ENCODE results near the gene NFATC1. TPM values are rescaled to one million over a fixed set of nuclear protein-coding genes. Genes with fewer than 3 reads are reported as not detected.
A peak's percentile ranks its signal among the peaks of the same experiment; 100 is the strongest.

The NFATC1 gene
- total RNA-seq, 4 donors from 2014 or later: 0.79 to 4.8 (median 2.6) TPM

DNA sequence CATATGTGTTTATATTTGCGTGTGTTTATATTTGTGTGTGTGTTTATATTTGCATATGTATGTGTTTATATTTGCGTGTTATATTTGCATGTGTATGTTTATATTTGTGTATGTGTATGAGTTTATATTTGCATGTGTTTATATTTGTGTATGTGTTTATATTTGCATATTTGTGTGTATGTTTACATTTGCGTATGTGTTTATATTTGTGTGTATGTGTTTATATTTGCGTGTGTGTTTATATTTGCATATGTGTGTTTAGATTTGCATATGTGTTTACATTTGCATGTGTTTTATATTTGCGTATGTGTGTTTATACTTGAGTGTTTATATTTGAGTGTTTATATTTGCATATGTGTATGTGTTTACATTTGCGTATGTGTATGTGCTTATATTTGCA lies 168.2 kb downstream of the NFATC1 start:
- TF ChIP-seq, protein P1, sequence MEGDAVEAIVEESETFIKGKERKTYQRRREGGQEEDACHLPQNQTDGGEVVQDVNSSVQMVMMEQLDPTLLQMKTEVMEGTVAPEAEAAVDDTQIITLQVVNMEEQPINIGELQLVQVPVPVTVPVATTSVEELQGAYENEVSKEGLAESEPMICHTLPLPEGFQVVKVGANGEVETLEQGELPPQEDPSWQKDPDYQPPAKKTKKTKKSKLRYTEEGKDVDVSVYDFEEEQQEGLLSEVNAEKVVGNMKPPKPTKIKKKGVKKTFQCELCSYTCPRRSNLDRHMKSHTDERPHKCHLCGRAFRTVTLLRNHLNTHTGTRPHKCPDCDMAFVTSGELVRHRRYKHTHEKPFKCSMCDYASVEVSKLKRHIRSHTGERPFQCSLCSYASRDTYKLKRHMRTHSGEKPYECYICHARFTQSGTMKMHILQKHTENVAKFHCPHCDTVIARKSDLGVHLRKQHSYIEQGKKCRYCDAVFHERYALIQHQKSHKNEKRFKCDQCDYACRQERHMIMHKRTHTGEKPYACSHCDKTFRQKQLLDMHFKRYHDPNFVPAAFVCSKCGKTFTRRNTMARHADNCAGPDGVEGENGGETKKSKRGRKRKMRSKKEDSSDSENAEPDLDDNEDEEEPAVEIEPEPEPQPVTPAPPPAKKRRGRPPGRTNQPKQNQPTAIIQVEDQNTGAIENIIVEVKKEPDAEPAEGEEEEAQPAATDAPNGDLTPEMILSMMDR (IDR thresholded peaks at IDR 0.05): no peak
- TF ChIP-seq POLR2A (IDR thresholded peaks at IDR 0.05): no peak
- H3K4me1 ChIP-seq: peaks cover 5 to 14% (median 11%) of the 10 kb centered on the region in 3 donors
- intact Hi-C loops (cut with DNase I): no loop called here
- 79 to 89% methylated on average over 6 of the region's 6 CpGs for WGBS, 2 donors
- H3K27me3 ChIP-seq: peaks cover 0 to 34% (median 0%) of the 10 kb centered on the region in 4 donors
- no peak overlapping the region for H3K4me3 ChIP-seq
- H3K27ac ChIP-seq: no peak overlapping the region
- no peaks in the 10 kb centered on the region for H3K9me3 ChIP-seq
- DNase-seq: no peak
- no peaks in the 10 kb centered on the region for H3K36me3 ChIP-seq

DNA sequence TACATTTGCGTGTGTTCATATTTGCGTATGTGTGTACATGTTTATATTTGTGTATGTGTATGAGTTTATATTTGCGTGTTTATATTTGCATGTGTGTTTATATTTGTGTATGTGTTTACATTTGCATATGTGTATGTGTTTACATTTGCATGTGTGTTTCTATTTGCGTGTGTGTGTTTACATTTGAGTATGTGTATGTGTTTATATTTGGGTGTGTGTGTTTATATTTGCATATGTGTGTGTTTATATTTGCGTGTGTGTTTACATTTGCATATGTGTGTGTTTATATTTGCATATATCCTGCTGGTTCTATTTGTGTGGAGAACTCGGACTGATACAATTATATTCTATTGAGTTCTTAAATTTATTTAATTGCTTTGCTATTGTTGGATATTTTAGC lies 168.7 kb downstream of the NFATC1 start:
- Histone ChIP-seq H3K4me3 (no peak overlapping the region), H3K27me3 (peaks cover 0 to 36% (median 0%) of the 10 kb centered on the region in 4 donors), H3K4me1 (peaks cover 5 to 14% (median 11%) of the 10 kb centered on the region in 3 donors), H3K36me3 (no peaks in the 10 kb centered on the region), H3K9me3 (no peaks in the 10 kb centered on the region), H3K27ac (no peak overlapping the region)
- 75 to 79% methylated on average over 6 of the region's 6 CpGs for WGBS, 2 donors
- no peak for TF ChIP-seq POLR2A (IDR thresholded peaks at IDR 0.05)
- TF ChIP-seq, protein P1 (IDR thresholded peaks at IDR 0.05): no peak
- no peak for DNase-seq
- intact Hi-C loops (cut with DNase I): no loop called here

DNA sequence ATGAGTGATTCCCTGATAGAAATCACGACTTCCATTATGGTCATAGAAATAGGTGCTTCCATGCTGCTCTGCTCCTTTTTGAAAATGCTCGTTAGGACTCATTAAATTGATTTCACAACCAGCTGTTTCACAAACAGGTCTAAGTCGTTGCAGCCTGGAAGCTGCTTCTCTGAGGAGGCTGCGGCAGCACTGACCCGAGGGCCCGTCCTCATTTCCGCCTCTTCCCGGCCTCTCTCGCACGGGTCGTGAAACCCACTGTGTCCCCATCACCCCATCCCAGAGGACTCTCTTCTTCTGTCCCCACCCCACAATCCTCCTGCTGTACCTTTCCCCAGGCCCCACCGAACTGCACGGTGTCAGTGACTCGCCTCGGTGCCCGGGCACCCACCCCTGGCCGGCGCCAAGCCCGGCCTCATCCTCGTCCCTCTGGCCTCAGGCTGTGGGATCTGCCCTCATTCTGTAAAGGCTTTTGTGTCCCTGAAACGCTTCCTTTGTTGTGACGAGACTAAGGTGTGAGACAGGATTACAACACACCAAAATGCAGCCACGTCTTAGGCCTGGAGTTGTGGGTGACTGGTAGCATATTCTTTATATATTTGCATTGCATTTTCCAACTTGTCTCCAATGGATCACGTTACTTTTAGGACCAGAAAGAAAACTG lies 171.2 kb downstream of the NFATC1 start:
- DNase-seq: no peak
- TF ChIP-seq, protein P1 (IDR thresholded peaks at IDR 0.05): no peak
- no peak for TF ChIP-seq POLR2A (IDR thresholded peaks at IDR 0.05)
- Histone ChIP-seq H3K27ac (peak overlapping the region in 1 of 4 donors; percentile 28), H3K9me3 (peaks cover 0 to 4% (median 2%) of the 10 kb centered on the region in 3 donors), H3K4me1 (peaks cover 5 to 18% (median 11%) of the 10 kb centered on the region in 3 donors), H3K36me3 (no peaks in the 10 kb centered on the region), H3K4me3 (no peak overlapping the region), H3K27me3 (peaks cover 0 to 58% (median 0%) of the 10 kb centered on the region in 4 donors)
- WGBS, 2 donors: 62 to 76% methylated on average over 22 to 23 of the region's 24 CpGs
- intact Hi-C loops (cut with DNase I): no loop called here

DNA sequence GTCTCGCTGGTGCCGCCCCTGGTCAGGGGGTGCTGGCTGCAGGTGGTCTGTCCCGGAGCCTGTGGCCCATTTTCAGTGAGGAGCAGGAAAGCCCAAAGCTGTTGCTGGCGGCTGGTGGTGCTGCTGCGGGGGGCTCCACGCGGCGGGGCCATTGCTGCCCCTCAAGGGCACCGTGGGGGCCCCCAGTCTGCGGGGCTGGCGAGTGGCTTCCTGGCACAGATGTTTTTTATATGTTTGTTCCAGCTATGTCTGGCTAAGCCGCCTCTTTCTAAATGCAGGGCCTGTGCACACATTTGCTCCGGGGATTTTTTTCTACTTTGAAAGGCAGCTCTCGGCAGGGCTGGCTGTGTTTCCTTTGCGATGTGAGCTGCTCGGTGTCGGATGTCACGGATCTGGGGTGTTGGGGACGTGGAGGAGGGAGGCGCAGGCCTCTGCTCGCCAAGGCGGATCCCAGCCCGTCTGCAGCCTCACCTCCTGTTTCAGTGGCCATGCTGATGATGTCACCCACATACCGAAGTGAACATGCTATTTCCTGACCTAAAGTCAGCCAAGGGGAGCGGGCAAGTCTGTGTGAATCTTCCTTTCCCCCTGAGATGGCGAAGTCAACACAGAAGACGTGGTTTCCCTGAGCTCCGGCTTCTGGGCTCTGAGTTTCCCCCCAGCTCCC lies 171.9 kb downstream of the NFATC1 start:
- Histone ChIP-seq H3K4me1 (peaks cover 5 to 18% (median 11%) of the 10 kb centered on the region in 3 donors), H3K27me3 (peaks cover 0 to 65% (median 0%) of the 10 kb centered on the region in 4 donors), H3K36me3 (no peaks in the 10 kb centered on the region), H3K27ac (peak overlapping the region in 1 of 4 donors; percentile 37), H3K9me3 (peaks cover 0 to 11% (median 8%) of the 10 kb centered on the region in 3 donors), H3K4me3 (peak overlapping the region in 1 of 4 donors; percentile 37)
- 26 to 37% methylated on average over 7 to 9 of the region's 28 CpGs for WGBS, 2 donors
- DNase-seq: no peak
- intact Hi-C loops (cut with DNase I): no loop called here
- TF ChIP-seq POLR2A (IDR thresholded peaks at IDR 0.05): no peak
- TF ChIP-seq, protein P1 (IDR thresholded peaks at IDR 0.05): no peak

Data from esophagus squamous epithelium (tissue), 5 donors.